Measurements from ENCODE around the gene SAMD4B.

DNA sequence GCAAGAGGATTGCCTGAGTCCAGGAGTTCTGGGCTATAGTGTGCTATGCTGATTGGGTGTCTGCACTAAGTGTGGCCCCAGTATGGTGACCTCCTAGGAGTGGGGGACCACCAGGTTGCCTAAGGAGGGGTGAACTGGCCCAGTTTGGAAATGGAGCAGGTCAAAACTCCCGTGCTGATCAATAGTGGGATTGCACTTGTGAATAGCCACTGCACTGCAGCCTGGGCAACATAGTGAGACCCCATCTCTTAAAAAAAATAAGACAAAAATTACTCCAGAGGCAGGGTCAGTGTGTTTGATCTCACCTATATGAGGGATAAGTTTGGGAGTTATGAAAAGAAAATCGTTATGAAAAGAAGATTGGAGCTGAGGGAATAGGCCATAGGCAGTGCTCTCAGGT is 27.0 kb downstream of the SAMD4B start:
- TF ChIP-seq EZH2phosphoT487 (IDR thresholded peaks at IDR 0.05; ENCODE audit: borderline replicate concordance, low read depth, low read length): no peak
- TF ChIP-seq, protein P1, sequence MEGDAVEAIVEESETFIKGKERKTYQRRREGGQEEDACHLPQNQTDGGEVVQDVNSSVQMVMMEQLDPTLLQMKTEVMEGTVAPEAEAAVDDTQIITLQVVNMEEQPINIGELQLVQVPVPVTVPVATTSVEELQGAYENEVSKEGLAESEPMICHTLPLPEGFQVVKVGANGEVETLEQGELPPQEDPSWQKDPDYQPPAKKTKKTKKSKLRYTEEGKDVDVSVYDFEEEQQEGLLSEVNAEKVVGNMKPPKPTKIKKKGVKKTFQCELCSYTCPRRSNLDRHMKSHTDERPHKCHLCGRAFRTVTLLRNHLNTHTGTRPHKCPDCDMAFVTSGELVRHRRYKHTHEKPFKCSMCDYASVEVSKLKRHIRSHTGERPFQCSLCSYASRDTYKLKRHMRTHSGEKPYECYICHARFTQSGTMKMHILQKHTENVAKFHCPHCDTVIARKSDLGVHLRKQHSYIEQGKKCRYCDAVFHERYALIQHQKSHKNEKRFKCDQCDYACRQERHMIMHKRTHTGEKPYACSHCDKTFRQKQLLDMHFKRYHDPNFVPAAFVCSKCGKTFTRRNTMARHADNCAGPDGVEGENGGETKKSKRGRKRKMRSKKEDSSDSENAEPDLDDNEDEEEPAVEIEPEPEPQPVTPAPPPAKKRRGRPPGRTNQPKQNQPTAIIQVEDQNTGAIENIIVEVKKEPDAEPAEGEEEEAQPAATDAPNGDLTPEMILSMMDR (conservative IDR thresholded peaks at IDR 0.05; ENCODE audit: low read length): no peak
